Gastrocnemius medialis (tissue), 4 donors: ENCODE results near the gene SCN4A. TPM values are rescaled to one million over a fixed set of nuclear protein-coding genes. Genes with fewer than 3 reads are reported as not detected.
A peak's percentile ranks its signal among the peaks of the same experiment; 100 is the strongest.

ENCODE experiments used
- ATAC-seq, 2 donors: fragments of 150-250 bp; one replicate each; pipeline ENCODE4 v1.9.1; 2016
- DNase-seq, 2 donors: peaks; one replicate each; pipeline ENCODE4 v3.0.0-alpha.2; 2019
- H3K27ac ChIP-seq, 4 donors: fragments of 200-600 bp; sonication (generic); 1 replicate in 1 of 4; 2 replicates in 3 of 4; pipeline ENCODE4 v1.5.1; 2016 to 2018; ENCODE audit warnings: mild to moderate bottlenecking in 2 of 4, moderate library complexity in 1 of 4
- H3K27me3 ChIP-seq, 3 donors: fragments of 200-600 bp; sonication (generic) in 2 of 3; 1 replicate in 1 of 3; 2 replicates in 2 of 3; pipeline versions ENCODE4 v1.5.1 to v1.6.0; 2016 to 2019; ENCODE audit warnings: mild to moderate bottlenecking in 1 of 3, moderate library complexity in 1 of 3
- H3K36me3 ChIP-seq, 2 donors: fragments of 200-600 bp; sonication (generic) in 1 of 2; one replicate each; pipeline ENCODE4 v1.5.1; 2017 to 2018
- H3K4me1 ChIP-seq, 2 donors: fragments of 200-600 bp; sonication (generic) in 1 of 2; one replicate each; pipeline ENCODE4 v1.5.1; 2016 to 2017; ENCODE audit warnings: mild to moderate bottlenecking in 2 of 2
- H3K4me3 ChIP-seq, 4 donors: fragments of 200-600 bp; sonication (generic) in 3 of 4; 1 replicate in 1 of 4; 2 replicates in 3 of 4; pipeline ENCODE4 v1.5.1; 2016 to 2019; ENCODE audit warnings: mild to moderate bottlenecking in 2 of 4
- H3K9me3 ChIP-seq, 3 donors: fragments of 200-600 bp; sonication (generic) in 2 of 3; 1 replicate in 1 of 3; 2 replicates in 2 of 3; pipeline ENCODE4 v1.5.1; 2016 to 2019
- CTCF ChIP-seq, 5 experiments: fragments of 450-650 bp in 3 of 5; fragments of 200-600 bp in 2 of 5; sonication (generic) in 2 of 5; IDR thresholded peaks in 4 of 5; conservative IDR thresholded peaks in 1 of 5; 1 replicate in 4 of 5; 2 replicates in 1 of 5; pipeline ENCODE4 v1.5.1; 2016 to 2019; ENCODE audit warnings: antibody characterized with exemption in 5 of 5, mild to moderate bottlenecking in 3 of 5, moderate library complexity in 3 of 5
- POLR2A ChIP-seq, 2 donors: fragments of 450-650 bp; IDR thresholded peaks; one replicate each; pipeline ENCODE4 v1.6.1; 2017; ENCODE audit warnings: antibody characterized with exemption in 2 of 2, mild to moderate bottlenecking in 2 of 2, moderate library complexity in 2 of 2
- in situ Hi-C, 4 donors: fragments of 200-750 bp; cut with MboI; loops; one replicate each; pipeline versions ENCODE4 v1.15.0 to v1.8.0; 2017; ENCODE audit warnings: low sequenced_read_pairs in 4 of 4
- intact Hi-C: fragments of 100-400 bp; cut with DNase I; formaldehyde crosslinking; loops from one replicate; pipeline ENCODE4 v1.15.1; 2023; ENCODE audit warnings: low total_unique reads
- total RNA-seq, 4 donors: library from RNA; depleted of rRNA; stranded (reverse); fragments of >200 nt; gene quantifications; one replicate each; pipeline versions ENCODE4 v1.1.0 to v1.2.3, GENCODE V29; 2016

Gene SCN4A
- total RNA-seq, 4 donors from 2014 or later: 45.3 to 107 (median 69.1) TPM

- TF ChIP-seq CTCF (IDR thresholded peaks at IDR 0.05 in 4 of 5, conservative IDR thresholded peaks at IDR 0.05 in 1 of 5): no peak
- no peak for TF ChIP-seq POLR2A (IDR thresholded peaks at IDR 0.05)
- intact Hi-C loops: no loop called here
- in situ Hi-C loops: no loop called here
- H3K27ac ChIP-seq: peak overlapping the region; percentile 78 to 99 (median 88)
- H3K27me3 ChIP-seq: no peaks in the 10 kb centered on the region
- no peaks in the 10 kb centered on the region for H3K9me3 ChIP-seq
- H3K4me1 ChIP-seq: peaks cover 30 to 38% of the 10 kb centered on the region in 2 donors
- DNase-seq (peak in 1 of 2 donors; percentile 82), ATAC-seq (peak; percentile 21 to 38)
- no peak overlapping the region for H3K4me3 ChIP-seq
- H3K36me3 ChIP-seq: peaks cover 0 to 51% of the 10 kb centered on the region in 2 donors
These were observed 27.8 kb downstream of the SCN4A start for GRCh38 chr17:63944736-63945499.

GRCh38 chr17:63943745-63944144, 29.0 kb downstream of the SCN4A start:
- intact Hi-C loops (no loop called here), in situ Hi-C loops (no loop called here)
- H3K36me3 ChIP-seq: peaks cover 0 to 58% of the 10 kb centered on the region in 2 donors
- no peaks in the 10 kb centered on the region for H3K27me3 ChIP-seq
- H3K4me1 ChIP-seq: peaks cover 21 to 26% of the 10 kb centered on the region in 2 donors
- H3K9me3 ChIP-seq: no peaks in the 10 kb centered on the region
- no peak for TF ChIP-seq POLR2A (IDR thresholded peaks at IDR 0.05)
- TF ChIP-seq CTCF (IDR thresholded peaks at IDR 0.05 in 4 of 5, conservative IDR thresholded peaks at IDR 0.05 in 1 of 5): peak in 3 of 5 experiments; percentile 22 to 44 (median 29)
- ATAC-seq: no peak
- no peak for DNase-seq
- no peak overlapping the region for H3K4me3 ChIP-seq
- peak overlapping the region; percentile 78 to 99 (median 88) for H3K27ac ChIP-seq

- H3K27ac ChIP-seq: peak overlapping the region in 2 of 4 donors; percentile 80 to 99
- peaks cover 21 to 26% of the 10 kb centered on the region in 2 donors for H3K4me1 ChIP-seq
- no peaks in the 10 kb centered on the region for H3K9me3 ChIP-seq
- in situ Hi-C loops: no loop called here
- peaks cover 0 to 58% of the 10 kb centered on the region in 2 donors for H3K36me3 ChIP-seq
- intact Hi-C loops: no loop called here
- DNase-seq (no peak), ATAC-seq (no peak)
- H3K4me3 ChIP-seq: no peak overlapping the region
- no peaks in the 10 kb centered on the region for H3K27me3 ChIP-seq
- no peak for TF ChIP-seq POLR2A (IDR thresholded peaks at IDR 0.05)
- no peak for TF ChIP-seq CTCF (IDR thresholded peaks at IDR 0.05 in 4 of 5, conservative IDR thresholded peaks at IDR 0.05 in 1 of 5)
These were observed 30.3 kb downstream of the SCN4A start for GRCh38 chr17:63942309-63942985.

- DNase-seq (no peak), ATAC-seq (no peak)
- Histone ChIP-seq H3K27me3 (no peaks in the 10 kb centered on the region), H3K4me1 (peaks cover 18 to 19% of the 10 kb centered on the region in 2 donors), H3K4me3 (no peak overlapping the region), H3K36me3 (peaks cover 0 to 58% of the 10 kb centered on the region in 2 donors), H3K9me3 (no peaks in the 10 kb centered on the region), H3K27ac (peak overlapping the region in 2 of 4 donors; percentile 3 to 34)
- intact Hi-C loops (no loop called here), in situ Hi-C loops (no loop called here)
- TF ChIP-seq CTCF (IDR thresholded peaks at IDR 0.05 in 4 of 5, conservative IDR thresholded peaks at IDR 0.05 in 1 of 5): no peak
- TF ChIP-seq POLR2A (IDR thresholded peaks at IDR 0.05): no peak
These were observed 31.0 kb downstream of the SCN4A start for GRCh38 chr17:63941751-63942150.
